Glomerular visceral epithelial cell (primary cell): ENCODE measurements around the gene IP6K3.

Experiments
- DNase-seq: peaks from one replicate; pipeline ENCODE4 v3.0.0-alpha.2; 2016; ENCODE audit errors: extremely low spot score

Gene IP6K3

DNA sequence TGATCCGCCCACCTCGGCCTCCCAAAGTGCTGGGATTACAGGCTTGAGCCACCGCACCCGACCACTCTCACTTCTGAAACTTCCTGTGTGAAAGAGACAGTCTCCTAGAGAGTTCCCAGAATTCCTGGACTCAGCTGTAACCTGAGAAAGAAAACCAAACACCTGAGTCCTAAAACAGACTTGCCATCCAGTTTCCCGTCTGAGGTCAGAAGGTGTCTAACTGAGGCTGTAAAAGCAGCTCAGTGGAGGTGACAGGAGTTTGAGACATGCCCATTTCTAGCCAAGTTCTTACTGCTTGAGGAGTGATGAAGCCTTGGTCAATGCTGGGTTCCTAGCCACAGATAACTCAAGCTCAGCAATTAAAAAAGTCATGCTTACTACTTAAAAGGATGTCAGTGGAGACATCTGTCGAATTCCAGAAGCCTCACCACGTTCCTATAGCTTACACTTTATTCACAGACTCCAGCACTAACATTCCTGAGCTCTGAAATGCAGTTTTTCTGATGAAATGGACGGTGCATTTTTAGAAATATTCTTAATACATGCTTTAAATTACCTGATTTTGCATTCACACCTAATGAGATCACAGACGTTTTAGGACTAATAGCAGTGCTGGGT, 41.3 kb downstream of the IP6K3 start:
- DNase-seq, result no peak

GRCh38 chr6:33704215-33705066, 42.3 kb downstream of the IP6K3 start:
- DNase-seq, result no peak

- DNase-seq, result peak; percentile 70
Measured at GRCh38 chr6:33702345-33702977, 44.2 kb downstream of the IP6K3 start.

DNA sequence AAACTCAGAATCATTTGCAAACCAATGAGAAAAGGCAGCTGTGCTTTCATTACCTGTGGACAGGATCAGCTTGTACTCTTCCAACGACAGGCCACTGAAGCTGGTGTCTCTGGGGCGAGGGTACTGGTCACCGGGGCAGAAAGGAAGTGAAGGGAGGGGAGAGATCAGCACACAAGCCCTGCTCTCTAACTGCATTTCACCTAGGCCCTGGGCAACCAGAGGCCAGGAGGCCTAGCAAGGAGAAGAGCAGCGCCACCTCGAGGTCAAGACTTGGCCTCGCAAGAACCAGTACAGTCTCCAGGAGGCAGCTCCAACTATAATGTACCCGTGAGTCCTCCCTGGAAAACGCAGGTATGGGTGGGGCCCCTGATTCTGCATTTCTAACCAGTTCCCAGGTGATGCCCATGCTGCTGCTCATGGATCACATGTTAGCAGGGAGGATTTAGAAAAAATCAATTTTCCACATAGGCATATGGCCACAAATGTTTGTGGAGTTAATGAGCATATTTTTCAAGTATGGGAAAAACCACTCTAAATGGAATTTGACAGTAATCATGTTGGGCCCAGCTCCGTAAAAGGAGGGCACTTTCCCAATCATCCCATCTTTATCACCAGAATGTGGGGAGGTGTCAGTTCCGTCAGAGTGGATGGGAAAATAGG, 46.2 kb downstream of the IP6K3 start:
- DNase-seq, result peak; percentile 74

DNA sequence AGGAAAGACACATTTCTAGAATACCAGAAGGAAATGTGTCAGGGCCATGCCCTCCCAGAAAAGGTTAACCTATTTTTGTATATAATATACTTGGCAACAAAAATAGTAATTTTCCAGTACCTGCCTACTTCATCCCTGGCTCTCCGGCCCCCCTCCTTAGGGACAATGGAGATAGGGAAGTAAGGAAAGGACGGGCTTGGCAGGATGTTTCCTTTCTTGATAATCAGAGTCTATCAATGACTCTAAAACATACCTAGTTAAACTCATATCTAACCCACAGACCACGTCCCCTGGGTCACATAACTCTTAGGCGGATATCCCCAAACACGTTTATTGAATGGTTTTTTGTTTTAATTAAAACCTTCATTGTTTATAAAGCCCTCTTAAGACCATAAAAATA, 47.0 kb downstream of the IP6K3 start:
- no peak for DNase-seq

DNA sequence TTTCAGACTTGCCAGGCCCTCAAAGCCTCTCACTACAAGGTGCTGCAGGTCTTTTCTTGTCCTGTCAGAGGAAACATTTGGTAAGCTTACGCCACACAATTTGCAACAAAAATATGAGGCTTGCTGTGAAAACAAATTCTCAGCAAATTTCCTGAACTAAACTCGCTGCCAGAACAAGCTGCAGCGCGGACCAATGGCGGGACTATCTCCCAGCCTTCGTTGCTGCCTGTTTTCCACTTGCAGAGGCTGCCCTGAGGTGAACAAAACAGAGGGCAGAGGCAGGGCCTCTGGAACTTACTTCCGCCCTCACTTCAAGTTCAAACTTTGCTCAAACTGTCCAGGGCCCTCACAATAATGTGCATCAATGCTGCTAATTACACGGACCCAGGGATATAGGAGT, 47.6 kb downstream of the IP6K3 start:
- no peak for DNase-seq

GRCh38 chr6:33698494-33698893, 48.2 kb downstream of the IP6K3 start:
- DNase-seq, result no peak

- no peak for DNase-seq
Measured at GRCh38 chr6:33697845-33698244, 48.9 kb downstream of the IP6K3 start.

DNA sequence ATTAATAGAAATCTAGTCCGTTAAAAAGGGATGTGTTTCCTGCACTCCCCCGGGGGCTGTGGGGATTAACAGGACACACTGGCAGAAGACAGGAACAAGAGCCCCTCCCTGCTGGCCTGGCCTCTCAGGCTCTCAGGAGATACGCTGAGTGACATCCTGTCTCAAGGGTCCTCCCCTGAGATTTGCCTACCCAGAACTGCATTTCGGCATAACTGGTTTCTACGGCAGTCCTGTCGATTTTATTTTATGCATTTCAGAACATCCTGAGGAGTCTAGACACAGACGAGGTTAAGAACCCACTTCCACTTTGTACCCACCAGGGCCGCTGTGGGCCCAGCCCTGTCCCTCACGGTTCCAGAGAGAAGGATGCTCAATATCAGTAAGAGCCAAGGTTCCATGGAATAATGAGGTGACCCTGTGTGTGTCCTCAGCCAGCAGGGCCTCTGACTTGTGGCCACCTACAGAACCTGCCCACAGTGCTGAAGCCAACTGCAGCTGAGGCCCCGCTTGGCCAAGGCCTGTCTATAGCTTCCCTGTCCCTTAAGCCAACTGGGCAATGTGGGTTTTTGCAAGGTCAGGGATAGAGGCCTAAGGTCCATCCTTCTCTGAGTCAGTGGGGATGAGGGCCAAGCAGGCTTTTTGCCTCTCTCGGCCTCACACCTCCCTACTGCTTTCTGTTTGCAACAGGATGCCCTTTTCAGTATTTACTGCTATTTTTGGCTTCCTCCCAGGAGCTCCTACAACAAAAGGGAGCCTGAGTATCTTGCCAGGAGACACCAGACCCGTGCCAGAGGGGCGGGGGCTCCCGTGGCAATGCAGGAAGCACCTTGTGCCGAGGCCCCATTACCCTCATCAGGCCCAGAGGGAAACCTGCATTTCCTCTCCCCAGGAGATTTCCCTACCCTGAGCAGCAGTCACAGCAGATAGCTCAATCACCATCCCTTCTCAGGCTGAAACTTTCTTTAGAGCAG, 49.9 kb downstream of the IP6K3 start:
- peak; percentile 42 for DNase-seq

DNA sequence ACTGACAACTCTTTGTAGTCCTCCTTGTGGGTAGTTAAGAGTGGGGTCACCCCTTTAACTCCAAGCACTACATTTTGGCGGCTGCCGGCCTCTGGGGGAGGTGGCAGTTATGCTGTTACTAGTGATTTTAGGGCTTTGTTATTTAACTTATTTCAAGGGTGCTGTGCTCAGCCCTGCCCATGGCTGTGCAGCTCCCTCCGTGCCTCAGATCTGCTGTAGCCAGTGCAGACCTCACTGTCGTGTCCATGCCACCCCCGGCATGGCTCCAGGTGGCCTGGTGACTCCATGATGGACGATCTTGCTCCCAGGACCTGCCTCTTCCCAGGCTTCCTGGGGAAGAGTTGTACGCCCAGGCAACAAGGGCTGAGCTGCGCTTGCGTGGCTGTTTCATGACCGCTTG, 50.6 kb downstream of the IP6K3 start:
- DNase-seq, result no peak

DNA sequence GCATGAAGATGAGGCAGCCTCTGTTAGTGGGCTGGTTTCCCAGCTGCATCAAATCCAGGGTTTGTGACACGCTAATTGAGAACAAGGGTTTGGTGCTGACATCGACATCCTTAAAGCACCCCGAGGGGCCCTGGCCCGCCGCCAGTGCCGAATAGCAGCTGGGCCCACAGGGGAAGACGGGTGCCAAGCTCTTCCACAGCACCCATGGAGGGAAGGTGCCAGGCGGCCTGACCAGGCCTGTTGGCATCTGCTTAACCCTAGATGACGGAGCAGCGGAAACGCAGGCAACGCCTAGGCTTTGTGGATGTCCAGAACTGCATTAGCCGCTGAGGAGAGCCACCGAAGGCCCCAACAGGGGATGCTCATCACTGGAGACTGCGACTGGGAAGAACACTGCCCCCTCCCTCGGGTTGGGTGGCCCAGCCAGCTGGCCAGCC, 51.2 kb downstream of the IP6K3 start:
- DNase-seq, result no peak

GRCh38 chr6:33694977-33695376, 51.7 kb downstream of the IP6K3 start:
- no peak for DNase-seq

- no peak for DNase-seq
Measured at GRCh38 chr6:33694401-33694931, 52.2 kb downstream of the IP6K3 start.

DNA sequence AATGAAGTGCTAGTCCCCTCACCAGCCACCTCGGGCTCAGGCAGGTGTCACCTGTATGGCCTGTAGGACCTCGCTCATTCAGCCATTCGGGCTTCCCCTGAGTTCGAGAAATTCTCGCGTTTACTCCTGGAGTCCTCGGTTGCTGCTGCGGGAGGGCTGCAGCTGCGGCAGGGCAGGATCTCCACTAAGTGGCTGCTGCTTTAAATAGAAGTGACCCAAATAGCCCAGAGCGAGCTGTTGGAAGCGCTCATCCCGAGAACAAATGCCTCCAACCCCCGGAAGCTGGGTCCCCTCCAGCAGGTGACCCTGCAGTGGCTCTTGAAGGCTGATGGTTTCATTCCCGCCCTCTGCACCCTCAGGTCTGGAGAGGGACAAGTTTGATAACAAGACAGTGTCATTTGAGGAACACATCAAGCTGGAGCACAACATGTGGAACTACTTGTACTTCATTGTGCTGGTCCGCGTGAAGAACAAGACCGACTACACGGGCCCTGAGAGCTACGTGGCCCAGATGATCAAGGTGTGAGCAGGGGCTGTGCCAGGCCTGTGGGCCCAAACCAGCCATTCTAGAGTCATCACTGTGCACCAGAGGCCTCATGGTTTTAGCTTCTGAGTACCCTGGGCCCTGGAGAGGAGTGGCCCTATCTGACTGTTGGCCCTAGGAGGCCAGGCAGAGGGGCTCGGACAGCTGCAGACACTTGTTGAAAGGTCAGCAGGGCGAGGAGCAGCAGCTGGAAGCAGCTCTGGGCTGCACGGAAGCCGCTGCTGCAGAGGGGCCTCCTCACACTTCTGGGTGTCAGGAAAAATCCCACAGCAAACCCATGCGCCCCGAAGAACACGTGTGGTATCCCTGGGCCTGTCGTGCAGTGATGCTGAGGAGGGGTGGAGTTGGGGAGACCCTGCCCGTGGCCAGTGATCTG, 53.3 kb downstream of the IP6K3 start:
- no peak for DNase-seq

DNA sequence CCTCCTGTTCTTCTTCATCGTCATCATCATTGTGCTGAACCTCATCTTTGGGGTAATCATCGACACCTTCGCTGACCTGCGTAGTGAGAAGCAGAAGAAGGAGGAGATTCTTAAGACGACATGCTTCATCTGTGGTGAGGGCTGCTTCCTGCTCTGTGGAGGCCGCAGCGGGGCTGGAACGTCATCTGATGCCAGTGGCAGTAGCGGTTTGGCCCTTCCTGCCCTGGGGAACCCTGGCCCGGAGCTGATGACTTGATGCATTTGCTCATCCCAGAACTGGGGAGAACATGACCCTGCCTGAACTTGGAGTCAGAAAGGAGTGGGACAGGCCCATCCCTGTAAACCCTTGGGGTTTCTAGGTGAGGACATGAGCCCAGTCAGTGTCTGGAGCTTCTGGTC, 53.9 kb downstream of the IP6K3 start:
- no peak for DNase-seq

- no peak for DNase-seq
Measured at GRCh38 chr6:33692078-33692759, 54.5 kb downstream of the IP6K3 start.

- no peak for DNase-seq
Measured at GRCh38 chr6:33691456-33692077, 55.1 kb downstream of the IP6K3 start.

GRCh38 chr6:33690766-33691165, 55.9 kb downstream of the IP6K3 start:
- DNase-seq, result no peak

DNA sequence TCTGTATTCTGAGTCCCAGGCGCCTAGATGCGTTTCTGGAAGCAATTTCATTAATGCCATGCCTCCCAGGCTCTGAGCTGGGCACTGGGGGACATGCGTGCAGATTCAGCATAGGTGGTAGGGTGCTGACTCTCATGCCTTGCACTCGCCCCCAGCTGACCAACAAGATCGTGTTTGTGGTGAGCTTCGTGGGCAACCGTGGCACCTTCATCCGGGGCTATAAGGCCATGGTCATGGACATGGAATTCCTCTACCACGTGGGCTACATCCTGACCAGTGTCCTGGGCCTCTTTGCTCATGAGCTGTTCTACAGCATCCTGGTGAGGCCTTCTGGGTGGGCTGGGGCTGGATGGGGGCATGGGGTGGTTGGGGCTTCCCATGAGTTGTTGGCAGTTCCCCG, 56.8 kb downstream of the IP6K3 start:
- DNase-seq, result peak; percentile 59
